ENCODE data around the gene ZNF614.
A peak's percentile ranks its signal among the peaks of the same experiment; 100 is the strongest.
"Not testable (repeated sequence)": the region's sequence is repeated elsewhere in the genome, so short reads cannot be mapped to it uniquely, and the experiment has no call there.

The ZNF614 gene

DNA sequence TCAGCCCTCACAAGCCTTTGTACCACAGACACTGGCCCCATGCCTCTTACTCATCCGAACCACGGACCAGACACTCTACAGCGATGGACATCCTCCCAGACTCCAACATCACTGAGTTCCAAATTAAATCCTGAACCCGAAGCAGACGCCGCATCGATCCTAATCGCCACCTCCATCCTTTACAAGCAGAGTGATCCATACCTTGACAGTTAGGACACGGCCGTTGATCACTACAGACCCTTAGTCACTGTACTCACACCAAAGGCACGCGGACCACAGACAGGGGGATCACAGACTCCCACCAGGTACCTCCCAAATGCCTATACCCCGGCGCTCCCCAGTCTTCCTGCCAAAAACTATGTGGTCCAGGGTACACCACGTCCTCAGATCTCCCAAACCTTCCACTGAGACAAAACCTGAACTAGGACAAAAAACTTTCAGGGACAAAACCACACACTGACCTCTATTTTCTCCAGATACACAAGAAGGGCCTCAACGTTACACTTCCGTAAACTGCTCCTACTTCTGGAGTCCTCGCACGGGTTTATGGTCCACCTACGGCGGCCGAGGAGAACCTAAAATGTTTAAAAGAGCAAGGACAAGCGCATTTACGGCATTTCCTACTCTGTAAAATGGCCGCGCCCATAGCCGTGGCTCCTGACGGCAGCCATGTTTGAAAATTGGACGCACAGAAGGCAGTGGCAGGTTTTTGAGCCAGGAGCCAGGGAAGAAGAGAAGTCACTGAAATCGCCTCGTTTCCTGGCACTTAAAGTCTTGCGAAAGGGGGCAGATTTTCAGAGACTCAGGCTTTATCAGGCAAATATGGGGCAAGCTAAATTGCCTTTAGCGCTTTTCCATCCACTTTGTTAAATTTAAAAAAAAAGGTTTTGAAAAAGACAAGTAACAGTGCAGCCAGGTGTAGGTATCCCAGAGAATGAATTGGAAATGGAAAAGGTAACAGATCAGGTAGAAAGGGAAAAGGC is 41.6 kb downstream of the ZNF614 start, which contains the start of gene ZNF350:
TSS of gene ZNF350 (minus strand) at position 532 of the 983 bp plus-strand sequence. CDS start 12,480 bp downstream, outside the sequence.
- peak; percentile 8 for DNase-seq

DNA sequence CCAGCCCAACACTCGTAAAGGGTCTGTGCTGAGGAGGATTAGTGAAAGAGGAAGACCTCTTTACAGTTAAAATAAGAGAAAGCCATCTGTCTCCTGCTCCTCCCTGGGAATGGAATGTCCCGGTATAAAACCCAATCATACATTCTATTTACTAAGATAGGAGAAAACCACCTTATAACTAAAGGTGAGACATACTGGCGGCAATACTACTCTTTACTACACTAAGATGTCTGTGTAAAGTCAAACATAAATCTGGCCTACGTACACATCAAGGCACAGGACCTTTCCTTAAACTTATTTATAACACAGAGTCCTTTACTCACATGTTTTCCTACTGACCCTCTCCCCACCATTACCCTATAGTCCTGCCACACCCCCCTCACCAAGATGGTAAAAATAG is 44.8 kb downstream of the ZNF614 start:
- DNase-seq, result no peak

DNA sequence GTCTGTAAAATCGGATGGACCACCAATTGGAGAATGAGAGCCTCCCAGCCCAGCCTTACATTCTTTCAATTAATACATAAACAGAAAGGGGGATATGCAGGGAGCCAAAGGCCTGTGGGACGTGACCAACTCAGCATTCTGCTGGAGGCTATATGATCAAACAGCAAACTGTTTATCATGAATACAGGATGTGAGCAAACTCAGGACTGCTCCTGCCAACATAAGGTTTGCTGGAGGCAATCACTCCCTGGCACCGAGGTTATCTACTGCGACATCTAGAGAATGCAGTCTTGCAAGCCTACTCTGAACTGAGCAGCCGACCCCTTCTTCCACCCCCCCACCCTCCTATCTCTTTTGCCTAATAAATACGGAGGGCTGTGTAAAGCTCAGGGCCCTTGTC is 47.3 kb downstream of the ZNF614 start:
- not testable (repeated sequence) for DNase-seq

- DNase-seq, result no peak
Observed at GRCh38 chr19:51980116-51980736, 48.0 kb downstream of the ZNF614 start.

DNA sequence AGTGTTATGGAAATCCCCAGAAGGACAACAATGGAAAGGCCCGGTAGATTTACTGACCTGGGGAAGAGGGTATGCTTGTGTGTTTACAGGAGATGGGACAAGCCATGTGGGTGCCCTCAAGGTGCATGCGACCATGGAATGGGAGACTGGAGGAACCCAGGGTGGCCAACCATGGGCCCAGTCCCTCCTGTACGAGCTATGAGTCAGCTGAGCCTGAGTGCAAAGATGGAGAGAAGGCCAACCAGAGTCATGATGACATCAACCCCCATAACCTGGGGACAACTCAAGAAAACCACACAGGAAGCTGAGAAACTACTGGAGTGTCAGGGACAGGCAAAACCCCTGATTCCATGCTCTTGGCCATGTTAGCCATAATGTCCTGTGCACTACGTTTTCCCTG is 49.3 kb downstream of the ZNF614 start:
- no peak for DNase-seq

DNA sequence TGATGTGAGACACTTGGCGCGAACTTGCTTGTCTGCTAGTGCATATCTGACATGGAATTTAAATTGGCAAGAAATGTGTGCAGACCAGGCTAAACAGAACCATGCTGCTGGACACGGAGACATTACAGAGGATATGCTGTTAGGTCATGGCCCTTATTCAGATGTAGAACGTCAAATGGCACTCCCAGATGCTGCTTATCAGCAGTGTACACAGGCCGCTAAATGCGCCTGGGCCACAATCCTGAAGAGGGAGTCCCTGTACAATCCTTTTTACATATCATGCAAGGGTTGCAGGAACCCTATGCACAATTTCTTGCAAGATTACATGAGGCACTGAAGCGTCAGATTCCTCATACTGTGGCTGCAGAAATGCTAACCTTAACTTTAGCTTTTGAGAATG is 50.8 kb downstream of the ZNF614 start:
- DNase-seq, result no peak

DNA sequence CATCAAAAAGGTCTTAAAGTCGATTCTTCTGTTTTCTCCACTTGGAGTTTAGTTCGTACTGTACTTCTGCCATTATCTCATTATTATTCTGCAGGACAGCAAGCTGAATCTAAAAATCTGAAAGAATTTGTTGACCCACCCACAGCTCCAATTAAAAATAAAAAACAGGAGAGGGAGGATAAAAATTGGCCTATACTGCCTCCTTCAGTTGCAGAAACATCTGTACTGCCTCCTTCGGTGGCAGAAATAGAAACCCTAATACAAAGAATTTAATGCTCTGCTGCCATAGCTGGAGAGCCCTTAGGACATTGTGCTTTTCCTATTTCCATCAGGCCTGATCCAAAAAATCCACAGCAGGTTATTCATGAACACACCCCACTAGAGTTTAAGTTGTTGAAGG is 51.3 kb downstream of the ZNF614 start:
- no peak for DNase-seq

DNA sequence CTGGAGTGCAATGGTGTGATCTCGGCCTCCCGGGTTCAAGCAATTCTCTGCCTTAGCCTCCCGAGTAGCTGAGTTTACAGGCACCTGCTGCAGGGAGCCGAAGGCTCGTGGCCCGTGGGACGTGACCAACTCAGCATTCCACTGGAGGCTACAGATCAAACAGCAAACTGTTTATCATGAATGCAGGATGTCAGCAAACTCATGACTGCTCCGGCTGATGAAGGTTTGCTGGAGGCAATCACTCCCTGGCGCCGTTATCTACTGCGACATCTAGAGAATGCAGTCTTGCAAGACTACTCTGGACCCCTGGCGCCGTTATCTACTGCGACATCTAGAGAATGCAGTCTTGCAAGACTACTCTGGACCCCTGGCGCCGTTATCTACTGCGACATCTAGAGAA is 52.4 kb downstream of the ZNF614 start:
- not testable (repeated sequence) for DNase-seq

DNA sequence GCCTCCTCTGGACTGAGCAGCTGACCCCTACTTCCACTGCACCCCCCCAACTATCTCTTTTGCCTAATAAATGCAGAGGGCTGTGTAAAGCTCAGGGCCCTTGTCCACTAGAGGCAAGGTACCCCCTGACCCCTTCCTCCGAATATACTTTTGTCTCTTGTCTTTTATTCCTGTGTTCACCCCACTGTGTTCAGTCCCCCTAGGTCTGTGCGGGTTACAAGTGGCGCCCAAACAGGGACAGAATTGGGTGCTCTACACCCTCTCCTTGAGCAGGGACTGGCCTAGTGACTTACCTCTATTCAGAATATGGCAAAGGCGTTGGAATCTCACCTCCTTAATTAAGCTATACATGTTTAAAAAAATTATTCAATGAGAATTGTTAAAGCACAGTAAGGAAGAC is 56.6 kb downstream of the ZNF614 start:
- DNase-seq, result no peak

GRCh38 chr19:51970718-51971117 is 57.5 kb downstream of the ZNF614 start:
- DNase-seq, result no peak

DNA sequence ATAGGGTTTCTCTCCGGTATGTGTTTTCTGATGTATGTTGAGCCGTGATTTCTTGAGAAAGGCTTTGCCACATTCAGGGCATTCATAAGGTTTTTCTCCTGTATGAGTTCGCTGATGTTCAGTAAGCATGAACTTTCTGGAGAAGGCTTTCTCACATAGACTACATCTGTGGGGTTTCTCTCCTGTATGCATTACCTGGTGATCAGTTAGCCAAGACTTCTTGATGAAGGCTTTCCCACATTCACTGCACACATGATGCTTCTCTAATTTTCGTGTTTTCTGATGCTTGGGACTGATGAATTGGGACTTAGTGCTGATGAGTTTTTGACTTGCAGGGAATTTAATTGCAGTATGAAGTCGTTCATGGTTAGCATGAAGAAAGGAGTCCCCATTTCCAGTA is 62.6 kb downstream of the ZNF614 start:
- DNase-seq, result no peak
